Heart right ventricle (tissue), 16 donors: ENCODE measurements around the gene UBA7. TPM values are rescaled to one million over a fixed set of nuclear protein-coding genes. Genes with fewer than 3 reads are reported as not detected.

Experiments
- ATAC-seq, 8 donors: fragments of 200-7000 bp; cut with Tn5 transposase; one replicate each; pipeline ENCODE4 v1.9.1; 2020; ENCODE audit warnings: mild to moderate bottlenecking in 8 of 8, moderate library complexity in 8 of 8, moderate number of reproducible peaks in 1 of 8
- DNase-seq, 2 donors: peaks; one replicate each; pipeline ENCODE4 v3.0.0-alpha.2; 2020
- H3K27ac ChIP-seq, 10 donors: fragments of 200-600 bp; sonication (generic) in 2 of 10; one replicate each; pipeline versions ENCODE4 v1.5.0 to v1.8.0; 2020 to 2022; ENCODE audit warnings: mild to moderate bottlenecking in 3 of 10
- H3K27me3 ChIP-seq, 7 donors: fragments of 200-600 bp; one replicate each; pipeline ENCODE4 v1.8.0; 2021 to 2022; ENCODE audit warnings: mild to moderate bottlenecking in 2 of 7
- H3K36me3 ChIP-seq, 9 donors: fragments of 200-600 bp; sonication (generic) in 1 of 9; one replicate each; pipeline versions ENCODE4 v1.5.0 to v1.8.0; 2020 to 2022; ENCODE audit warnings: mild to moderate bottlenecking in 2 of 9
- H3K4me1 ChIP-seq, 9 donors: fragments of 200-600 bp; sonication (generic) in 1 of 9; one replicate each; pipeline versions ENCODE4 v1.5.0 to v1.8.0; 2020 to 2022; ENCODE audit warnings: mild to moderate bottlenecking in 4 of 9
- H3K4me3 ChIP-seq, 10 donors: fragments of 200-600 bp; sonication (generic) in 2 of 10; one replicate each; pipeline versions ENCODE4 v1.5.0 to v1.8.0; 2020 to 2022; ENCODE audit warnings: mild to moderate bottlenecking in 7 of 10, moderate library complexity in 2 of 10
- H3K9me3 ChIP-seq, 11 donors: fragments of 200-600 bp in 10 of 11; sonication (generic) in 2 of 11; one replicate each; pipeline versions ENCODE4 v1.5.0 to v1.8.0; 2013 to 2022; ENCODE audit warnings: mild to moderate bottlenecking in 2 of 11, control low read depth in 1 of 11, moderate library complexity in 1 of 11
- WGBS, 2 donors: extraction: QIAGEN DNeasy Blood & Tissue Kit; methylation state at CpG; one replicate each; pipeline ENCODE4 v1.1.7; 2013; ENCODE audit warnings: inconsistent platforms in 1 of 2; 5-methylcytosine and 5-hydroxymethylcytosine counted together
- intact Hi-C, 10 donors: fragments of 100-400 bp; cut with DNase I; formaldehyde crosslinking; loops; one replicate each; pipeline versions ENCODE4 v1.11.1 to v1.14.2; 2022
- polyA plus RNA-seq, 2 donors: library from polyadenylated mRNA; stranded (reverse); fragments of 200-250 nt; gene quantifications; one replicate each; pipeline ENCODE4 v1.2.3, GENCODE V29; 2013
- total RNA-seq, 10 donors: library from RNA; stranded (reverse); fragmentation: NEBNext Ultra II Directional in 3 of 10; extraction: Animal tissue kit (Norgen Biotek cat#: 25700) in 3 of 10; gene quantifications; one replicate each; pipeline versions ENCODE4 v1.2.1 to v1.2.4, GENCODE V29; 2021 to 2023
- TF ChIP-seq, protein P1 (sequence below), 9 donors: fragments of 200-600 bp; sonication (generic) in 2 of 9; IDR thresholded peaks; one replicate each; pipeline versions ENCODE4 v1.5.0 to v1.8.0; 2021 to 2022; ENCODE audit warnings: antibody characterized with exemption in 9 of 9, mild to moderate bottlenecking in 5 of 9, moderate library complexity in 1 of 9
- donor health status: Arrhythmogenic right ventricular cardiomyopathy.
- donor health status: ischemic (EF 13 %, LVEDD 7.1; RV severe dilation, severe dysfunction).
- donor health status: healthy with polysubstance abuse.
- donor health status: DM: no; HTN: yes; CAD: no.
- donor health status: DM: no; HTN: no; CAD: no.
- donor health status: ischemic (EF 25% LVEDD 6.9; RV normal size, moderate dysfunction).
- donor health status: ischemic (EF 25% LVEDD 5.7; RV mildly dilated, moderate dysfunction).
- donor health status: healthy.
- donor health status: DM: yes; HTN: yes; CAD: no.
- donor health status: Ischemic cardiomyopathy.
- donor health status: ischemic (EF 35%, LVEDD 5.7; RV mildly dilated, moderate dysfunction).
- donor health status: nonischemic (EF 11% LVEDD 7.7; RV severe dilation, severe dysfunction).
- donor health status: DM: yes; HTN: yes; CAD: no.
- donor health status: PGD.
- donor health status: ischemic (EF 29% LVEDD 5.4; RV normal size, mild dysfunction).
- donor health status: nonischemic (EF 23%, LVEDD 6.1; RV moderate dilation, normal function).

The UBA7 gene
- total and polyA plus RNA-seq, 12 donors, result 12.0 to 57.6 (median 22.0) TPM

GRCh38 chr3:49788056-49788455 is 25.7 kb downstream of the UBA7 start:
- WGBS, 2 donors, result 98% methylated on average over 2 of the region's 2 CpGs
- Histone ChIP-seq H3K27ac (peak overlapping the region in 3 of 10 donors; percentile 83 to 99 (median 95)), H3K27me3 (no peaks in the 10 kb centered on the region), H3K9me3 (no peaks in the 10 kb centered on the region), H3K36me3 (peaks cover 0 to 20% (median 0%) of the 10 kb centered on the region in 9 donors), H3K4me3 (no peak overlapping the region), H3K4me1 (peaks cover 4 to 43% (median 27%) of the 10 kb centered on the region in 9 donors)
- intact Hi-C loops, result loop anchor here in 2 of 10 donors (5.0 kb wide), 2 partner anchors 66 to 139 kb away; partner anchors contain the start of genes GMPPB (in 1 of the 2) and MON1A (in 1 of the 2)
- DNase-seq (no peak), ATAC-seq (no peak)
- TF ChIP-seq, protein P1, sequence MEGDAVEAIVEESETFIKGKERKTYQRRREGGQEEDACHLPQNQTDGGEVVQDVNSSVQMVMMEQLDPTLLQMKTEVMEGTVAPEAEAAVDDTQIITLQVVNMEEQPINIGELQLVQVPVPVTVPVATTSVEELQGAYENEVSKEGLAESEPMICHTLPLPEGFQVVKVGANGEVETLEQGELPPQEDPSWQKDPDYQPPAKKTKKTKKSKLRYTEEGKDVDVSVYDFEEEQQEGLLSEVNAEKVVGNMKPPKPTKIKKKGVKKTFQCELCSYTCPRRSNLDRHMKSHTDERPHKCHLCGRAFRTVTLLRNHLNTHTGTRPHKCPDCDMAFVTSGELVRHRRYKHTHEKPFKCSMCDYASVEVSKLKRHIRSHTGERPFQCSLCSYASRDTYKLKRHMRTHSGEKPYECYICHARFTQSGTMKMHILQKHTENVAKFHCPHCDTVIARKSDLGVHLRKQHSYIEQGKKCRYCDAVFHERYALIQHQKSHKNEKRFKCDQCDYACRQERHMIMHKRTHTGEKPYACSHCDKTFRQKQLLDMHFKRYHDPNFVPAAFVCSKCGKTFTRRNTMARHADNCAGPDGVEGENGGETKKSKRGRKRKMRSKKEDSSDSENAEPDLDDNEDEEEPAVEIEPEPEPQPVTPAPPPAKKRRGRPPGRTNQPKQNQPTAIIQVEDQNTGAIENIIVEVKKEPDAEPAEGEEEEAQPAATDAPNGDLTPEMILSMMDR (IDR thresholded peaks at IDR 0.05), result no peak

- no peak for DNase-seq
- no peak overlapping the region for H3K4me3 ChIP-seq
- H3K27ac ChIP-seq, result peak overlapping the region in 8 of 10 donors; percentile 83 to 99 (median 94)
- TF ChIP-seq, protein P1 (IDR thresholded peaks at IDR 0.05), result no peak
- H3K4me1 ChIP-seq, result peaks cover 4 to 48% (median 27%) of the 10 kb centered on the region in 9 donors
- WGBS, 2 donors, result 82 to 86% methylated on average over 5 of the region's 5 CpGs
- intact Hi-C loops, result loop anchor here in 2 of 10 donors (5.0 kb wide), 2 partner anchors 65 to 140 kb away; partner anchors contain the start of genes GMPPB (in 1 of the 2) and MON1A (in 1 of the 2)
- H3K27me3 ChIP-seq, result no peaks in the 10 kb centered on the region
- no peaks in the 10 kb centered on the region for H3K9me3 ChIP-seq
- H3K36me3 ChIP-seq, result peaks cover 0 to 25% (median 0%) of the 10 kb centered on the region in 9 donors
- no peak for ATAC-seq
Observed at GRCh38 chr3:49787536-49787935, 26.2 kb downstream of the UBA7 start.

DNA sequence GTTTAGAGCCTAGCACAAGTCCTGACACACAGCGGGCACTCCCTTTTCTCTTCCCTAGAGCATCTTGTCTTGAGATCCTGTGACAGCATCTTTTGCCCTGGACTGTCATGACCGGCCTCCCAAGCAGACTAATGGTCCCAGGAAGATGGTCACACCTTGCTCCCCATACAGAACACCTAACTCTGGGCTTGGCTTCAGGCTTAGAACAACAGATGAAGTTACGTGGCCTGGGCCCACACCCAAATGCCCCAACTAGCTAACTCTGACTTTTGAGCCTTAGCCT is 26.6 kb downstream of the UBA7 start:
- TF ChIP-seq, protein P1 (IDR thresholded peaks at IDR 0.05), result no peak
- peak overlapping the region in 8 of 10 donors; percentile 66 to 100 (median 92) for H3K4me3 ChIP-seq

GRCh38 chr3:49786357-49787181 is 27.2 kb downstream of the UBA7 start, which contains the start of gene IP6K1:
TSS of gene IP6K1 (minus strand) at chr3:49786542. CDS start at chr3:49748040, 38,502 bp downstream.
- no peaks in the 10 kb centered on the region for H3K9me3 ChIP-seq
- ATAC-seq (peak; percentile 99 to 100 (median 100)), DNase-seq (peak; percentile 100)
- 4 to 6% methylated on average over 55 of the region's 55 CpGs for WGBS, 2 donors
- H3K4me1 ChIP-seq, result peaks cover 4 to 58% (median 28%) of the 10 kb centered on the region in 9 donors
- intact Hi-C loops, result loop anchor here in 2 of 10 donors (5.0 kb wide), 2 partner anchors 64 to 141 kb away; partner anchors contain the start of genes GMPPB (in 1 of the 2) and MON1A (in 1 of the 2)
- H3K4me3 ChIP-seq, result peak within 1 kb of the TSS; percentile 66 to 100 (median 94)
- TF ChIP-seq, protein P1 (IDR thresholded peaks at IDR 0.05), result no peak
- H3K27me3 ChIP-seq, result no peaks in the 10 kb centered on the region
- peak within 1 kb of the TSS; percentile 81 to 99 (median 94) for H3K27ac ChIP-seq
- H3K36me3 ChIP-seq, result peaks cover 0 to 32% (median 0%) of the 10 kb centered on the region in 9 donors

More for the DNA sequence above, 26.6 kb downstream of the UBA7 start:
- peaks cover 4 to 52% (median 27%) of the 10 kb centered on the region in 9 donors for H3K4me1 ChIP-seq
- WGBS, 2 donors, result 68 to 75% methylated on average over 3 of the region's 3 CpGs
- H3K9me3 ChIP-seq, result no peaks in the 10 kb centered on the region
- DNase-seq (no peak), ATAC-seq (peak in 1 of 8 donors; percentile 2)
- intact Hi-C loops, result loop anchor here in 2 of 10 donors (5.0 kb wide), 2 partner anchors 65 to 140 kb away; partner anchors contain the start of genes GMPPB (in 1 of the 2) and MON1A (in 1 of the 2)
- no peaks in the 10 kb centered on the region for H3K27me3 ChIP-seq
- H3K27ac ChIP-seq, result peak overlapping the region; percentile 66 to 99 (median 94)
- H3K36me3 ChIP-seq, result peaks cover 0 to 27% (median 0%) of the 10 kb centered on the region in 9 donors
